Measurements from ENCODE around the gene AMN. TPM values are rescaled to one million over a fixed set of nuclear protein-coding genes. Genes with fewer than 3 reads are reported as not detected.

Gene AMN
- polyA plus RNA-seq, 3 donors: 0.09 TPM; not detected in 2

- DNase-seq: no peak
- Histone ChIP-seq H3K4me2 (replicated peaks; ENCODE audit: extremely low read depth, low read length, poor library complexity, severe bottlenecking) (no peak overlapping the region), H2AFZ (ENCODE audit: insufficient read depth, low read depth, low read length, poor library complexity, severe bottlenecking) (no peak overlapping the region), H3K27me3 (ENCODE audit: control insufficient read depth in 2 of 2, insufficient read depth in 2 of 2, low read length in 2 of 2) (peaks cover 12 to 26% of the 10 kb centered on the region in 2 donors), H3K27ac (ENCODE audit: low read depth in 1 of 2, low read length in 2 of 2) (no peak overlapping the region), H3K9me3 (replicated peaks in 1 of 2; ENCODE audit: control insufficient read depth in 1 of 2, insufficient read depth in 1 of 2, low read length in 2 of 2) (peaks cover 0 to 9% of the 10 kb centered on the region in 2 donors), H3K36me3 (replicated peaks in 1 of 2; ENCODE audit: control insufficient read depth in 1 of 2, insufficient read depth in 2 of 2, low read length in 2 of 2) (no peaks in the 10 kb centered on the region), H4K20me1 (ENCODE audit: insufficient read depth, low read length) (peaks cover 21% of the 10 kb centered on the region), H3K4me3 (replicated peaks in 1 of 3; ENCODE audit: low read depth in 2 of 3, low read length in 3 of 3) (no peak overlapping the region), H3K9ac (ENCODE audit: insufficient read depth, low read length, poor library complexity, severe bottlenecking) (no peak overlapping the region), H3K4me1 (ENCODE audit: control insufficient read depth in 1 of 2, insufficient read depth in 2 of 2, low read length in 2 of 2) (no peaks in the 10 kb centered on the region), H3K79me2 (ENCODE audit: insufficient read depth, low read length) (no peaks in the 10 kb centered on the region)
- no peak overlapping the region for H3K4me3 Mint-ChIP-seq
- peaks cover 0 to 6% (median 0%) of the 10 kb centered on the region in 7 donors for H3K9me3 Mint-ChIP-seq
- no peaks in the 10 kb centered on the region for H3K36me3 Mint-ChIP-seq
- peaks cover 3% of the 10 kb centered on the region for H3K4me1 Mint-ChIP-seq
- no peak for TF ChIP-seq CTCF (IDR thresholded peaks at IDR 0.05)
- H3K27ac Mint-ChIP-seq: no peak overlapping the region
- peaks cover 0 to 5% (median 3%) of the 10 kb centered on the region in 3 donors for H3K27me3 Mint-ChIP-seq (ENCODE audit: low read depth in 3 of 3)
- 69% methylated on average over 2 of the region's 2 CpGs for WGBS (ENCODE audit: insufficient coverage)
- intact Hi-C loops (cut with micrococcal nuclease): loop anchor here (1.0 to 5.0 kb wide), 2 partner anchors 221 to 224 kb away; no protein-coding TSS in a partner anchor
These were observed 4.0 kb upstream of the AMN start for GRCh38 chr14:102918438-102918837.

GRCh38 chr14:102920273-102920997, 2.0 kb upstream of the AMN start:
- Histone ChIP-seq H3K27me3 (ENCODE audit: control insufficient read depth in 2 of 2, insufficient read depth in 2 of 2, low read length in 2 of 2) (peaks cover 19 to 46% of the 10 kb centered on the region in 2 donors), H3K4me1 (ENCODE audit: control insufficient read depth in 1 of 2, insufficient read depth in 2 of 2, low read length in 2 of 2) (no peaks in the 10 kb centered on the region), H3K9ac (ENCODE audit: insufficient read depth, low read length, poor library complexity, severe bottlenecking) (no peak overlapping the region), H3K27ac (ENCODE audit: low read depth in 1 of 2, low read length in 2 of 2) (no peak overlapping the region), H3K4me2 (replicated peaks; ENCODE audit: extremely low read depth, low read length, poor library complexity, severe bottlenecking) (no peak overlapping the region), H3K36me3 (replicated peaks in 1 of 2; ENCODE audit: control insufficient read depth in 1 of 2, insufficient read depth in 2 of 2, low read length in 2 of 2) (no peaks in the 10 kb centered on the region), H3K9me3 (replicated peaks in 1 of 2; ENCODE audit: control insufficient read depth in 1 of 2, insufficient read depth in 1 of 2, low read length in 2 of 2) (peaks cover 0 to 13% of the 10 kb centered on the region in 2 donors), H3K79me2 (ENCODE audit: insufficient read depth, low read length) (no peaks in the 10 kb centered on the region), H4K20me1 (ENCODE audit: insufficient read depth, low read length) (peaks cover 11% of the 10 kb centered on the region), H2AFZ (ENCODE audit: insufficient read depth, low read depth, low read length, poor library complexity, severe bottlenecking) (no peak overlapping the region), H3K4me3 (replicated peaks in 1 of 3; ENCODE audit: low read depth in 2 of 3, low read length in 3 of 3) (no peak overlapping the region)
- H3K4me3 Mint-ChIP-seq: no peak overlapping the region
- TF ChIP-seq CTCF (IDR thresholded peaks at IDR 0.05): no peak
- no peak for DNase-seq
- H3K36me3 Mint-ChIP-seq: no peaks in the 10 kb centered on the region
- H3K27me3 Mint-ChIP-seq (ENCODE audit: low read depth in 3 of 3): peaks cover 3 to 23% (median 7%) of the 10 kb centered on the region in 3 donors
- intact Hi-C loops (cut with micrococcal nuclease): no loop called here
- no peak overlapping the region for H3K27ac Mint-ChIP-seq
- peaks cover 3% of the 10 kb centered on the region for H3K4me1 Mint-ChIP-seq
- H3K9me3 Mint-ChIP-seq: peaks cover 0 to 8% (median 0%) of the 10 kb centered on the region in 7 donors
- WGBS (ENCODE audit: insufficient coverage): 98% methylated on average over 5 of the region's 5 CpGs

Data from CD14-positive monocyte (primary cell).